Measurements from ENCODE around the gene NAPB.

GRCh38 chr20:23399568-23400241, 21.6 kb downstream of the NAPB start:
- no peak for TF ChIP-seq CTCF (IDR thresholded peaks at IDR 0.05; ENCODE audit: insufficient read depth, low read depth, low read length)
- no peak for TF ChIP-seq EZH2 (IDR thresholded peaks at IDR 0.05; ENCODE audit: insufficient read depth, low read length)

All from astrocyte (in vitro differentiated cells and primary cell).